HFF-Myc (cell line): ENCODE data around the gene SRGAP1.
A peak's percentile ranks its signal among the peaks of the same experiment; 100 is the strongest.
"Not testable (repeated sequence)": the region's sequence is repeated elsewhere in the genome, so short reads cannot be mapped to it uniquely, and the experiment has no call there.

Experiments used
- DNase-seq: peaks from one replicate; pipeline ENCODE4 v3.0.0-alpha.2; 2011; ENCODE audit warnings: low read depth; ENCODE audit errors: extremely low read depth
- H3K4me3 ChIP-seq: replicated peaks from 2 replicates; pipeline ENCODE4 v1.5.1; 2011; ENCODE audit warnings: low read depth, mild to moderate bottlenecking, control low read depth, low read length
- TF ChIP-seq, protein P1 (sequence below): IDR thresholded peaks from 2 replicates; pipeline ENCODE4 v1.5.1; 2012; ENCODE audit warnings: mild to moderate bottlenecking, low read depth, low read length, control low read depth; ENCODE audit errors: missing control alignments

The SRGAP1 gene

DNA sequence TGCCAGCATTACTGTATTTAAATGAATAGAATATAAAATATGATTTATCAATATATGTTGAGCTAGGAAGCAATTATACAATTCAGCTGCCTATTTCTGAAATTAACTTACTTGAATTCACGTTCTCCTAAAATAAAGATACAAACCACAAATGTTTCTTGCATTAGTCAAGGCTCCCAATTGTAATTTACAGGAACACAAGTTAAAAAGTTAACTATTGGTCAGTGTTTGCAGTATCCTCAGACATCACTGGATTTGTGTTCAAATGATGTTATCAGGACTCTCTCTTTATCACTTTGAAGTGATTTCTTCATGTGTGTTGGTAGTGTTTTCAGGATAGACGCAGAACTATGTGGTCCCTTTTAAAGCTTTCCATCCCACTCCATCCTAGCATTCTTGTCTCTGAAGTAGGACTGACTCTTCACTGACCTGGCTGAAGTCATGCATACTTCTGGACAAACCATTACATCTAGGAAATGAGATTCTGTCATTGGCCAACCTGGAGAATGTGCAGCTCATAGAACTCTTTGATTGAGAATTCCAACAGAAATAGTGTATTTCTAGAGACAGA lies 221.5 kb downstream of the SRGAP1 start:
- TF ChIP-seq, protein P1, sequence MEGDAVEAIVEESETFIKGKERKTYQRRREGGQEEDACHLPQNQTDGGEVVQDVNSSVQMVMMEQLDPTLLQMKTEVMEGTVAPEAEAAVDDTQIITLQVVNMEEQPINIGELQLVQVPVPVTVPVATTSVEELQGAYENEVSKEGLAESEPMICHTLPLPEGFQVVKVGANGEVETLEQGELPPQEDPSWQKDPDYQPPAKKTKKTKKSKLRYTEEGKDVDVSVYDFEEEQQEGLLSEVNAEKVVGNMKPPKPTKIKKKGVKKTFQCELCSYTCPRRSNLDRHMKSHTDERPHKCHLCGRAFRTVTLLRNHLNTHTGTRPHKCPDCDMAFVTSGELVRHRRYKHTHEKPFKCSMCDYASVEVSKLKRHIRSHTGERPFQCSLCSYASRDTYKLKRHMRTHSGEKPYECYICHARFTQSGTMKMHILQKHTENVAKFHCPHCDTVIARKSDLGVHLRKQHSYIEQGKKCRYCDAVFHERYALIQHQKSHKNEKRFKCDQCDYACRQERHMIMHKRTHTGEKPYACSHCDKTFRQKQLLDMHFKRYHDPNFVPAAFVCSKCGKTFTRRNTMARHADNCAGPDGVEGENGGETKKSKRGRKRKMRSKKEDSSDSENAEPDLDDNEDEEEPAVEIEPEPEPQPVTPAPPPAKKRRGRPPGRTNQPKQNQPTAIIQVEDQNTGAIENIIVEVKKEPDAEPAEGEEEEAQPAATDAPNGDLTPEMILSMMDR: no peak
- DNase-seq: no peak
- H3K4me3 ChIP-seq: no peak overlapping the region

DNA sequence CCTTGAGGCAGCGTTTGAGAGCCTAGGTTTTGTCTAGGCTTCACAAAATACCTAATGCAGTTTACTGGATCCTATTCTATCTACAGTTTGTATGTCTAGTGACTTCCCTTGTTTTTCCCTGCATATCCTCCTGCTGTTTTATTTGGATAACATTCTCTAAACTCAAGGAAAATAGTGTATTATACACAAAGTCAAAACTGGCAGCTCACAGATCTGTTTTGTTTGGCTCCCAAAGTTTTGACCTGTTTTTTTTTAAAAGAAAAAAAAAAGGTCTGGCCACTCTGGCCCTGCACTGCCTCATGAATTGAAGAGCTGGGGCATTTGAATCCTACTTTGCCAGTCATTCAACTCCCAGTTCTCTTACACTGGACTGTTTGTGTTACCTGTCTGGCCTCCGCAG lies 222.3 kb downstream of the SRGAP1 start:
- TF ChIP-seq, protein P1: no peak
- H3K4me3 ChIP-seq: no peak overlapping the region

DNA sequence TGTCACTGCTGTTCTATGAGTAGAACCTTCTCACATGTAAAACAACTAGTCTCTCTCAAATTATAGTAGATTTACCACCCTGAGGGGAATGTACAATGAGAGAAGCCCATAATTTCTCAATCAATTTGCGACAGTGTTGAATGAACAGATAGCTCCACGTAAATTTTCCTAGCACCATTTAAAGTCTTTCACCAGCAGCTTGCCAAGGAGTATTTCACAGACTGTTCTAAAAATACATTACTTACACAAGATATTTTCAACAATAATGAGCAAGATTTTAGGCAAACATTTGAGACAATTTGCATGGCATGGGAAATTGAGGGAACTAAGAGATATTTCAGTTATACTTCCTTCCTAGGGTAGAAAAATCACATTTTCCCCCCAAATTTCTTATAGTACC lies 226.0 kb downstream of the SRGAP1 start:
- TF ChIP-seq, protein P1: no peak
- no peak for DNase-seq

More for the DNA sequence above, 222.3 kb downstream of the SRGAP1 start:
- no peak for DNase-seq

DNA sequence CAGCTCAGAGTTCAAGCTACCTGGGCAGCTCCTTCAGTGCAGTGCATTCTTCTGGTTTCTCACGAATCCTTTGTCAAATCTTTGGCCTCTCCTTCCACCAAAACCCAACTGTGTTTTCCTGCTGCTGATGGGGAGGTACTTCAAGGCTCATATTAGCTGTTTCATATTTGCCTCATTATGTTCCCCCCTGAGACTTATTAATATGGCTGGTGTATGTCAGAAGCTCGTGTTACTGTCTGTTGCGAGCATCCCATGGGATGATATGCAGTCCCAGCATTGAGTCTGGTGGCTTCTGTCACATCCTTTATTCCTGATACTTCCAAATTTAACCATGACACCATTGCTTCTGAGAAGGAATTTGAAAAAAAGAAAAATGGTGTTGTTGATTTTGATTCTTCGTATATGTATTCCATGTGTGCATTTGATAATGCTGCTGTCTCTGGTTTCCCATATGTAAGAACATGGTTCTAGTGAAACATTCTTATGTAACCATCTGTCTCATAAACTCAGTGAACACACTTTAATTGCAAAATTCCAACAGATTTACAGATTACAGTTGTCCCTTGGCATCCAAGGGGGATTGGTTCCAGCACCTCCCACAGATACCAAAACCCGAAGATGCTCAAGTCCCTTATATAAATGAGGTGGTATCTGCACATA lies 228.5 kb downstream of the SRGAP1 start:
- no peak for DNase-seq
- no peak overlapping the region for H3K4me3 ChIP-seq
- TF ChIP-seq, protein P1: no peak

More for the DNA sequence above, 226.0 kb downstream of the SRGAP1 start:
- H3K4me3 ChIP-seq: no peak overlapping the region

DNA sequence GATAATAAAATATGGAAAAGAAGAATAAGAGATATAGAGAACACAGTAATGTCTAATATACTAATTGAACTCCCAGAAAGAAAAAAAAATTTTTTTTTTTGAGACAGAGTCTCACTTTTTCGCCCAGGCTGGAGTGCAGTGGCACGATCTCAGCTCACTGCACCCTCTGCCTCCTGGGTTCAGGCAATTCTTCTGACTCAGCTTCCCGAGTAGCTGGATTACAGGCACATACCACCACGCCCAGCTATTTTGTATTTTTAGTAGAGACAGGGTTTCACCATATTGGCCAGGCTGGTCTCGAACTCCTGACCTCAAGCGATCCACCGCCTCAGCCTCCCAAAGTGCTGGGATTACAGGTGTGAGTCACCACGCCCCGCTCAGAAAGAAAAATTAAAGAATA lies 232.1 kb downstream of the SRGAP1 start:
- H3K4me3 ChIP-seq, DNase-seq: not testable (repeated sequence)

DNA sequence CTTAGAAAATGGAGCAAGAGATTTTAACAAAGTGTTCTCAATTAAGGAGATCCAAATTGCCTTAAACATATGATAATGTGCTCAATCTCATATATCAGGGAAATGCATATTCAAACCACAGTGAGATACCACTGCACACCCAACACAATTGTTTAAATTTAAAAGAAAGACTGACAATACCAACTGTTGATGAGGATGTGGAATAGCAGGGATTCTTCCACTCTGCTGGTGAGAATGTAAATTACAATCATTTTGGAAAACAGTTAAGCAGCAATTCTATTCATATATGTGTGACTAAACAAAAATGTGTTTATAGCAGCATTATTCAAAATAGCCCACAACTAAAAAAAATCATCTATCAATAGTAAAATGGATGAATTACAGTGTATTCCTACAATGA lies 233.4 kb downstream of the SRGAP1 start:
- H3K4me3 ChIP-seq: no peak overlapping the region
- TF ChIP-seq, protein P1: peak; percentile 27
- DNase-seq: no peak

DNA sequence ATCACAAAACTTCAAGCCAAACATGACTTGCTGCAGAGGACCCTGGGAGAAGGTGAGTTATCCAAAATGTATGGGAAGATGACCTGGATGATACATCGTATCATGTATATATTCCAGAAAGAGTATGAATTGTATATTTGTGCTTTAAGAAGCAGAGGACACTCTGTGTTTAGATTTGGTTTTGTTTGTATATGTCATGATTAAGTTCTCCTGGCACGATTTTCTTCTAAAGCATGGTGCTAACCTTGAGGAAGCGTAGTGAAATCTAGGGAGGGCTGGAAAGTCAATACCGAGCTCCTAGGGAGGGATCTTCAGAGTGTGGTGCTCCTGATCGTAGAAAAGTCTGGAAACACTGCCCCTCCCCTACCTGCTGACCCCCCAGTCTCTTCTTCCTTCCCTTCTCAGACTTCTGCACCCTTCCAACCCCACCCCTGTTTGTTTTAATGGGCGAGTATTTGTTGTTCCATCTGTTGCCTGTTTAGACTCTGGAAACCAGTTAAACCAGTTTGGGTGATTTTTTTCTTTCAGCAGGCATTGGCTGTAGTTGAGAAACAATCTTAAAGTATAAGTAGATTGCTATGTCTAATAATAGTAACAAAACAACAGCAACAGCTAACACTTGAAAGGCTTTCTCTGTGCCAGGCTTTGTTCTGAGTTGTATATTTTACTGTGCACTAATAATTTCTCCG lies 236.0 kb downstream of the SRGAP1 start:
- no peak for DNase-seq
- no peak overlapping the region for H3K4me3 ChIP-seq
- TF ChIP-seq, protein P1: no peak
